Measurements from ENCODE around the gene SYPL1.

SYPL1 gene

GRCh38 chr7:106065575-106066500, 46.3 kb downstream of the SYPL1 start:
- H3K4me1 ChIP-seq (ENCODE audit: control insufficient read depth, insufficient read depth, low read length) = peaks cover 77% of the 10 kb centered on the region
- peak overlapping the region; percentile 92 for H3K27ac ChIP-seq (ENCODE audit: low read length)
- no peaks in the 10 kb centered on the region for H3K36me3 ChIP-seq (ENCODE audit: control insufficient read depth in 2 of 2, insufficient read depth in 2 of 2, low read length in 2 of 2)
- H3K4me3 ChIP-seq (ENCODE audit: low read length in 2 of 2) = peak overlapping the region; percentile 54 to 68
- peak overlapping the region; percentile 54 to 55 for H3K9ac ChIP-seq (ENCODE audit: low read length in 2 of 2)
- no peaks in the 10 kb centered on the region for H3K27me3 ChIP-seq (ENCODE audit: control insufficient read depth in 1 of 2, insufficient read depth in 2 of 2, low read length in 2 of 2)
- H3K9me3 ChIP-seq (ENCODE audit: control insufficient read depth in 2 of 2, low read length in 2 of 2) = no peaks in the 10 kb centered on the region

- Histone ChIP-seq H3K9ac (ENCODE audit: low read length in 2 of 2) (peak overlapping the region; percentile 54 to 55), H3K27me3 (ENCODE audit: control insufficient read depth in 1 of 2, insufficient read depth in 2 of 2, low read length in 2 of 2) (no peaks in the 10 kb centered on the region), H3K9me3 (ENCODE audit: control insufficient read depth in 2 of 2, low read length in 2 of 2) (no peaks in the 10 kb centered on the region), H3K4me3 (ENCODE audit: low read length in 2 of 2) (peak overlapping the region; percentile 54 to 68), H3K27ac (ENCODE audit: low read length) (peak overlapping the region; percentile 92), H3K4me1 (ENCODE audit: control insufficient read depth, insufficient read depth, low read length) (peaks cover 78% of the 10 kb centered on the region), H3K36me3 (ENCODE audit: control insufficient read depth in 2 of 2, insufficient read depth in 2 of 2, low read length in 2 of 2) (no peaks in the 10 kb centered on the region)
Measured at GRCh38 chr7:106064771-106065574, 47.1 kb downstream of the SYPL1 start.

DNA sequence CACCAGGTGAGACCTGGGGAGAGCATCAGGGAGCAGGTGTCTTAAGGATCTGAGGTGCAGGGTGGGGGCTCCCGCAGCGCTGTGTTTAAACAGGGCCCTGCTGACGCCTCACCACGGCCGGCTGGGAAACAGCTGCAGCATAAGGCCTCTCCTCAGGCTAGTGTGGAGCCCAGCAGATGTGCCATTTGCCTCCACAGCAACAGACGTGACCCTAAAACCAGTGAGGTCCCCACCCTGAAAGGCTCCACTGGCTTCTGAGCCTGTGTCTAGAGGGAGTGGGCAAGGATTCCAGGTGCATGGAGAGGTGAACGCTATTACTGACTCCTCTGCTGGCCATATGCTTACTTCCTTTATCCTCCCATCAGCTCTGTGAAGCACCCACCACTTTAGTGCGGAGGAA, 47.8 kb downstream of the SYPL1 start:
- Histone ChIP-seq H3K9ac (ENCODE audit: low read length in 2 of 2) (peak overlapping the region; percentile 6 to 21), H3K9me3 (ENCODE audit: control insufficient read depth in 2 of 2, low read length in 2 of 2) (no peaks in the 10 kb centered on the region), H3K4me1 (ENCODE audit: control insufficient read depth, insufficient read depth, low read length) (peaks cover 71% of the 10 kb centered on the region), H3K27me3 (ENCODE audit: control insufficient read depth in 1 of 2, insufficient read depth in 2 of 2, low read length in 2 of 2) (no peaks in the 10 kb centered on the region), H3K36me3 (ENCODE audit: control insufficient read depth in 2 of 2, insufficient read depth in 2 of 2, low read length in 2 of 2) (no peaks in the 10 kb centered on the region), H3K27ac (ENCODE audit: low read length) (peak overlapping the region; percentile 92), H3K4me3 (ENCODE audit: low read length in 2 of 2) (peak overlapping the region; percentile 54 to 68)

- Histone ChIP-seq H3K4me1 (ENCODE audit: control insufficient read depth, insufficient read depth, low read length) (peaks cover 69% of the 10 kb centered on the region), H3K9ac (ENCODE audit: low read length in 2 of 2) (no peak overlapping the region), H3K27ac (ENCODE audit: low read length) (peak overlapping the region; percentile 92), H3K27me3 (ENCODE audit: control insufficient read depth in 1 of 2, insufficient read depth in 2 of 2, low read length in 2 of 2) (no peaks in the 10 kb centered on the region), H3K9me3 (ENCODE audit: control insufficient read depth in 2 of 2, low read length in 2 of 2) (no peaks in the 10 kb centered on the region), H3K36me3 (ENCODE audit: control insufficient read depth in 2 of 2, insufficient read depth in 2 of 2, low read length in 2 of 2) (no peaks in the 10 kb centered on the region), H3K4me3 (ENCODE audit: low read length in 2 of 2) (no peak overlapping the region)
Measured at GRCh38 chr7:106063692-106064091, 48.4 kb downstream of the SYPL1 start.

DNA sequence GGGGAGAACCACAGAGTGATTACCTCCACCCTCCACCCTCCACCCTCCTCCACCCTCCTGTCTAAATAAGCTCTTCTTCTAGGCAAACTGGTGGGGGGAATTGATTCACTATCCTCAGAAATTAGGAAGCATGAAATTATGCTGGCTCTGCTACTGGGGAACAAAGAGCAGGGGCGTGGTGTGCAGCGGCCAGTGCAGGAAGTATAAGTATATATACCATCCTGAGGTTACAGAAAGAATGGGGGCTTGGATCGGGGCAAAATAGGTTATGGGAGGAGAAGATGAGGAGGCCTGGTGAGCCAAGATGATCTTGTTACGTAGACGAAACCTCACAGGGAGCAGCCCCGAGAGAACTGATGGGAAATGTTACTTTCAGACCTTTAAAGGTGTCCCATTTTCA, 49.1 kb downstream of the SYPL1 start:
- H3K36me3 ChIP-seq (ENCODE audit: control insufficient read depth in 2 of 2, insufficient read depth in 2 of 2, low read length in 2 of 2) = no peaks in the 10 kb centered on the region
- peak overlapping the region in 1 of 2 donors; percentile 13 for H3K9ac ChIP-seq (ENCODE audit: low read length in 2 of 2)
- H3K4me1 ChIP-seq (ENCODE audit: control insufficient read depth, insufficient read depth, low read length) = peaks cover 70% of the 10 kb centered on the region
- peak overlapping the region; percentile 92 for H3K27ac ChIP-seq (ENCODE audit: low read length)
- H3K4me3 ChIP-seq (ENCODE audit: low read length in 2 of 2) = no peak overlapping the region
- no peaks in the 10 kb centered on the region for H3K27me3 ChIP-seq (ENCODE audit: control insufficient read depth in 1 of 2, insufficient read depth in 2 of 2, low read length in 2 of 2)
- H3K9me3 ChIP-seq (ENCODE audit: control insufficient read depth in 2 of 2, low read length in 2 of 2) = no peaks in the 10 kb centered on the region

GRCh38 chr7:106062521-106062931, 49.6 kb downstream of the SYPL1 start:
- Histone ChIP-seq H3K9ac (ENCODE audit: low read length in 2 of 2) (no peak overlapping the region), H3K4me1 (ENCODE audit: control insufficient read depth, insufficient read depth, low read length) (peaks cover 74% of the 10 kb centered on the region), H3K27me3 (ENCODE audit: control insufficient read depth in 1 of 2, insufficient read depth in 2 of 2, low read length in 2 of 2) (no peaks in the 10 kb centered on the region), H3K4me3 (ENCODE audit: low read length in 2 of 2) (no peak overlapping the region), H3K27ac (ENCODE audit: low read length) (peak overlapping the region; percentile 37), H3K36me3 (ENCODE audit: control insufficient read depth in 2 of 2, insufficient read depth in 2 of 2, low read length in 2 of 2) (no peaks in the 10 kb centered on the region), H3K9me3 (ENCODE audit: control insufficient read depth in 2 of 2, low read length in 2 of 2) (no peaks in the 10 kb centered on the region)

GRCh38 chr7:106062006-106062405, 50.1 kb downstream of the SYPL1 start:
- H3K36me3 ChIP-seq (ENCODE audit: control insufficient read depth in 2 of 2, insufficient read depth in 2 of 2, low read length in 2 of 2) = no peaks in the 10 kb centered on the region
- peaks cover 76% of the 10 kb centered on the region for H3K4me1 ChIP-seq (ENCODE audit: control insufficient read depth, insufficient read depth, low read length)
- no peak overlapping the region for H3K4me3 ChIP-seq (ENCODE audit: low read length in 2 of 2)
- no peaks in the 10 kb centered on the region for H3K9me3 ChIP-seq (ENCODE audit: control insufficient read depth in 2 of 2, low read length in 2 of 2)
- no peak overlapping the region for H3K9ac ChIP-seq (ENCODE audit: low read length in 2 of 2)
- peak overlapping the region; percentile 37 for H3K27ac ChIP-seq (ENCODE audit: low read length)
- no peaks in the 10 kb centered on the region for H3K27me3 ChIP-seq (ENCODE audit: control insufficient read depth in 1 of 2, insufficient read depth in 2 of 2, low read length in 2 of 2)

DNA sequence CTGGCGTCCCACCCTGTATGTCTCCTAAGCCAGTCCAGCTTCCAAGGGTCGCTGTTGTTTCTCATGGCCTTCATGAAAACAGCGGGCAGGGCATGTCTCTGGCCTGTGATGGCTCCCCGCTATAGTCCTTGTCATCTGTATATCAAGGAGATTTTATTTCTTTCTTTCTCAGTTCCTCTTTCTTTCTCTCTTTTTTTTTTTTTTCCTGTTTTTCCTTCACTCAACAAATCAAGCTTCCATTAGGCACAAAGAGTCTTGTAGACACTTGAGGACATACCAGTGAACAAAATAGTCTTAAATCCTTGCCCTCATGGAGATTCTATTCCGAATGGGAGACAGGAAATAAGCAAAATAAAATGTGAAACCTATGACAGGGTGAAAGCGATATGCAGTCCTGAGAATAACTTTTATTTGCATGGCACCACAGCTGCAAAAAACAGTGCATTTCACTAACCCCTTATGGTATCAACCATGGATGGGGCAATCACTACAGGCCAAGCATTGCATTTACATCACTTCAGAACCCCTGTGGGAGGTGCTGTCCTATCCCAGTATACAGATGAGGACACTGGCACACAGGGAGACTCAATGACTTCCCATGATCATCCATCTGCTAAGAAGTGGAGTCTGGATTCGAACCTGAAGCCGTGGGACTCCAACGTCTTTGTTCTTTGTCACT, 50.7 kb downstream of the SYPL1 start:
- Histone ChIP-seq H3K27me3 (ENCODE audit: control insufficient read depth in 1 of 2, insufficient read depth in 2 of 2, low read length in 2 of 2) (no peaks in the 10 kb centered on the region), H3K9me3 (ENCODE audit: control insufficient read depth in 2 of 2, low read length in 2 of 2) (no peaks in the 10 kb centered on the region), H3K4me1 (ENCODE audit: control insufficient read depth, insufficient read depth, low read length) (peaks cover 74% of the 10 kb centered on the region), H3K27ac (ENCODE audit: low read length) (peak overlapping the region; percentile 37), H3K9ac (ENCODE audit: low read length in 2 of 2) (no peak overlapping the region), H3K4me3 (ENCODE audit: low read length in 2 of 2) (no peak overlapping the region), H3K36me3 (ENCODE audit: control insufficient read depth in 2 of 2, insufficient read depth in 2 of 2, low read length in 2 of 2) (no peaks in the 10 kb centered on the region)

DNA sequence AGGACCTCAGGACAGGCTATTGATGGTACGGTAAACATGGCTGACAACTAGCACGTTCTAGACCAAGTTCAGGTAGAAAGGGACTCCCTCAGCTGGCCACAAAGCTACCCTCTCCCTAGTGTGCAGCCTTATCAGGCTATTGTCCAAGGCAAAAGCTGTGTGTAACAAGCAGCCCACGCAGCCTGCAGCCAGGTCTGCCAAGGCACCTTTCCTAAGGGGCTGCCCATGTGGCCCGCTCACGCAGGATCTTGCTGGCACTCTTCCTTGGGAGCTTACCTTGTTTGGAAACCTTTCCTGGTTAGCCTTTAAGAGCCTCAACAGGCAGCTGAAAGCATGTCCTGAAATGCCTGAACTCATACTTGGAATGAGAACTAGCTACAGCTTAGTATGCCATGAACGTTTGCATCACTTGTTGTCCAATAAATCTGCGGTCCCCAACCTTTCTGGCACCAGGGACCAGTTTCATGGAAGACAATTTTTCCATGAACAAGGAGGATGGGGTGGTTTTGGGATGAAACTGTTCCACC, 51.7 kb downstream of the SYPL1 start:
- peak overlapping the region; percentile 37 for H3K27ac ChIP-seq (ENCODE audit: low read length)
- H3K9ac ChIP-seq (ENCODE audit: low read length in 2 of 2) = no peak overlapping the region
- H3K4me1 ChIP-seq (ENCODE audit: control insufficient read depth, insufficient read depth, low read length) = peaks cover 64% of the 10 kb centered on the region
- H3K9me3 ChIP-seq (ENCODE audit: control insufficient read depth in 2 of 2, low read length in 2 of 2) = no peaks in the 10 kb centered on the region
- no peaks in the 10 kb centered on the region for H3K27me3 ChIP-seq (ENCODE audit: control insufficient read depth in 1 of 2, insufficient read depth in 2 of 2, low read length in 2 of 2)
- no peaks in the 10 kb centered on the region for H3K36me3 ChIP-seq (ENCODE audit: control insufficient read depth in 2 of 2, insufficient read depth in 2 of 2, low read length in 2 of 2)
- no peak overlapping the region for H3K4me3 ChIP-seq (ENCODE audit: low read length in 2 of 2)

DNA sequence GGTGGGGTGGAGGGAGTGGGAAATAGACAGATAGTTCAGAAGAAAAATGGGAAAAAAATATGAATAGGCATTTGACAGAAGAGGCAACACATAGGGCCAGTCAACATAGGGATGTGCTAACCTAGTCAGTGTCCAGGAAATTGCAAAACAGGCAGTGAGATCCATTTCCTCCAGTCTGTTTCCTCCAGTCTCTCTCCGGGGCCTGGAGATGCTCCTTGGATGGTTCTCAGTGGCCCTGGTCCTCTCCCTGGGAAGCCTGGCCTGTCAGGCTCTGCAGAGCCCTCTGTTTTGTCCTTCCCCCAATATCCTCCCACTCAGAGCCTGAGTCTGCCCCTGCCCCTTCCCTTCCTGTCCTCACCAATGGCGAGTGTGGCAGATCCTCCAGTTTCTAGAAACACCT, 52.6 kb downstream of the SYPL1 start:
- H3K27ac ChIP-seq (ENCODE audit: low read length) = peak overlapping the region; percentile 80
- H3K4me1 ChIP-seq (ENCODE audit: control insufficient read depth, insufficient read depth, low read length) = peaks cover 56% of the 10 kb centered on the region
- H3K4me3 ChIP-seq (ENCODE audit: low read length in 2 of 2) = no peak overlapping the region
- H3K36me3 ChIP-seq (ENCODE audit: control insufficient read depth in 2 of 2, insufficient read depth in 2 of 2, low read length in 2 of 2) = no peaks in the 10 kb centered on the region
- H3K9me3 ChIP-seq (ENCODE audit: control insufficient read depth in 2 of 2, low read length in 2 of 2) = no peaks in the 10 kb centered on the region
- H3K9ac ChIP-seq (ENCODE audit: low read length in 2 of 2) = no peak overlapping the region
- H3K27me3 ChIP-seq (ENCODE audit: control insufficient read depth in 1 of 2, insufficient read depth in 2 of 2, low read length in 2 of 2) = no peaks in the 10 kb centered on the region

All from stomach smooth muscle (tissue), 2 donors.